SH-SY5Y (cell line): ENCODE measurements around the gene SLC19A1.

Source experiments
- GATA2 ChIP-seq: IDR thresholded peaks from 2 replicates; pipeline ENCODE4 v1.6.1; 2011; ENCODE audit warnings: mild to moderate bottlenecking, low read depth, low read length
- GATA3 ChIP-seq: IDR thresholded peaks from 2 replicates; pipeline ENCODE4 v1.6.1; 2011; ENCODE audit warnings: low read depth, mild to moderate bottlenecking, low read length, moderate library complexity

Gene SLC19A1

GRCh38 chr21:45528981-45529784, 13.1 kb downstream of the SLC19A1 start:
- TF ChIP-seq GATA3 (no peak), GATA2 (no peak)

DNA sequence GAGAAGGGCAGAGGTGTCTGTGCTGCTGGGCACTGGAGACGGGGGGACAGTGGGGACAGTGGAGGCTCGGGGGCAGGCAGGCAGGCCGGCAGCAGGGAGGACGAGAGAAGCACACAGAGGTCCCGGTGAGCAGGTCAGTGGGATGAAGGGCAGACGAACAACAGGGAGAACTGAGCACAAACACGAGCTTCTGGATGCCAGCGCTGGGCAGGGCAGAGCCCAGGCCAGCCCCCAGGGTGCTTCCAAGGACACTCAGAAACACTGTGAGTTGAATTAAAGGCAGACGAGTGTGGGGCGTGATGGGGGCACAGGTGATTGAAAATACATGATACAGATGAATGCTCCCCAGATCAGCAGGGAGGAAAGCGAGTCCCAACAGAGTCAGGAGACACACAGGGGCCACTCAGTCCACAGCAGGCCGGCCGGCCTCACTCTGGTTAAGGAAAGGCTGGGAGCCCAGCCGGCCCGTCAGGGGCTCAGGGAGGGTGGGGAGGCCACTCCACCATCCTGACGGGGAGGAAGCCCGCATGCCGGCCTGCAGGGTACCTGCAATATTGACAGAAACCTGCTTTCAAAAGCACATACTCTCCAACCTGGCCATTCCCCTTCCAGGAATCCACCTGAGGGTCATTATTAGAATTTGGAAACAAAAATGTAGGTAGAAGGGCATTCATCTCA, 14.1 kb downstream of the SLC19A1 start:
- TF ChIP-seq GATA3: no peak
- TF ChIP-seq GATA2: no peak

GRCh38 chr21:45525910-45526306, 16.3 kb downstream of the SLC19A1 start:
- TF ChIP-seq GATA2: no peak
- no peak for TF ChIP-seq GATA3

DNA sequence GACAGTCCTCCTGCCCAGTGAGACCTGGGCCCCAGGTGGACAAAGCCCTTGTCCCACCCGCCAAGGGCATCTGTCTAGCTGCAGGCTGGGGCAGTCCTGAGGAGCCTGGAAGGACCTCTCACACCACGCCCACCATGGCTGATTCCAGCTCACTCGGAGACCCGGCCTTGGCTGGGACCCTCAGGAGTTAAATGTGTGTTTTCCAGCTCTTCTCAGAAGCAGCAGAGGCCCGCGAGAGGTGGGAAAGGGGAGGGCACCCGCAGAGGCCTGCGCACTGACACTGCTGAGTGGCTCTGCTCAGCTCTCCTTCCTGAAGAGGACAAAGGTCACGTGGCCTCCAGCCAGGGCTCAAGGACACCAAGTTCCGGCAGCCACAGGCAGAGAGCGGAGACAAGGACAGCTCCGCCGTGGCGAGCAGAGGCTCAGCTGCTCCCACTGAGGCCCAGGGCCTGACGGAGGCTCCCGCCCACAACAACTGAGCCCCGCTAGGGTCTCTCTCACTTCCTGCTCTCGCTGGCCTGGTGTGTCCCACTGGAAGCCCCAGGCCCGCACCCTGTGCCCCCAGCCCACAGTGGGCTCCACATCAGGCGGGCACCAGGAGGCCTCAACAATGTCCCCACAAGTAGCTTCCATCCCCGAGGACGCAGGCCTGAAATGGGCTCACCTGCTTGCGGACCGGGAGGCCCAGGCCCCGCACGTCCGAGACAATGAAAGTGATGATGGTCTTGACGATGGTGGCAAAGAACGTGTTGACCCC, 16.9 kb downstream of the SLC19A1 start:
- TF ChIP-seq GATA2: no peak

- no peak for TF ChIP-seq GATA3
- no peak for TF ChIP-seq GATA2
Observed at GRCh38 chr21:45524756-45525152, 17.5 kb downstream of the SLC19A1 start.

- TF ChIP-seq GATA3: no peak
- TF ChIP-seq GATA2: no peak
Observed at GRCh38 chr21:45523411-45524101, 18.7 kb downstream of the SLC19A1 start.

GRCh38 chr21:45522986-45523385, 19.3 kb downstream of the SLC19A1 start:
- TF ChIP-seq GATA2 (no peak), GATA3 (no peak)

DNA sequence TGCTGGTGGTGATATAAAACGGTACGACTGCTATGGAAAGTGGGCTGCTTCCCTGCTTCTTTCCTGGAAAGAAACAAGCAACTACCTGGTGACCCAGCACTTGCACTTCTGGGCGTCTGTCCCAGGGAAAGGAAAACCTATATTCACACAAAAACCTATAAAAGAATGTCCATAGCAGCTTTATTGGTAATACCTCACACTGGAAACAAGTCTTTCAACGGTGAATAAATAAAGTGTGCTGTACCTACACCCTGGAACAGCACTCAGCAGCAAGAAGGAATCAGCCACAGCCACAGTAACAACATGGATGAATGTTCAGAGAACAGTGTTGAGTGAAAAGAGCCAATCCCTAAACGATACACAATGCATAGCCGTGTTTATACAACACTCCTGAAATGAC, 19.9 kb downstream of the SLC19A1 start:
- TF ChIP-seq GATA3: no peak
- no peak for TF ChIP-seq GATA2

DNA sequence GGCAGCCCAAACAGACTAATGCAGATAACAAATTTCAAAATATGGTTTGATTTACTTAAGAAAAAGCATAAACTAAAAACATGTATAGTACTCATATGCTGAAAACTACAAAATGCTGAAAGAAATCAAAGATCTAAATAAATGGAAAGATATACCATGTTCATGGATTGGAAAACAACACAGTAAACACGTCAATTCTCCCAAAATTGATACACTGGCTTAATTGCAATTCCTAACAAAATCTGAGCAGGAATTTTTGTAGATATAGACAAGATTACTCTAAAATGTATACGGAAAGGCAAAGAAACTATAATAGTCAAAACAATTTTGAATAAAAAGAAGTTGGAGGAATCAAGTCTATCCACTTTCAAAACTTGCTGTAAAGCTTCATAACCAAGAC, 21.0 kb downstream of the SLC19A1 start:
- TF ChIP-seq GATA2: no peak
- no peak for TF ChIP-seq GATA3

GRCh38 chr21:45519182-45519581, 23.1 kb downstream of the SLC19A1 start:
- TF ChIP-seq GATA2 (no peak), GATA3 (no peak)

DNA sequence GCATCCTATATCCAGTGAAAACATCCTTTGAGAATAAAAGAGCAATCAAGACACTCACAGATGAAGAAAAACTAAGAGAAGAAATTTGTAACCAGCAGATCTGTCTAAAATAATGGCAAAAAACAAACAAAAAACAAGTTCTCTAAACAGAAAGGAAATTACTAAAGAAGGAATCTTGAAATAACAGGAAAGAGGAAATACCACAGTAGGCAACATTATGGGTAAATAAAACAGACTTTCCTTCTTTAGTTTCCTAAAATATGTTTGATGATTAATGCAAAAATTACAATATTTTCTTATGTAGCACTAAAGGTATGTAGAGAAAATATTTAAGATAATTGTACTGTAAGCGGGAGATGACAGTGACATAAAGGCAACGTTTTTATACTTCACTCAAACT, 23.5 kb downstream of the SLC19A1 start:
- TF ChIP-seq GATA2 (no peak), GATA3 (no peak)

DNA sequence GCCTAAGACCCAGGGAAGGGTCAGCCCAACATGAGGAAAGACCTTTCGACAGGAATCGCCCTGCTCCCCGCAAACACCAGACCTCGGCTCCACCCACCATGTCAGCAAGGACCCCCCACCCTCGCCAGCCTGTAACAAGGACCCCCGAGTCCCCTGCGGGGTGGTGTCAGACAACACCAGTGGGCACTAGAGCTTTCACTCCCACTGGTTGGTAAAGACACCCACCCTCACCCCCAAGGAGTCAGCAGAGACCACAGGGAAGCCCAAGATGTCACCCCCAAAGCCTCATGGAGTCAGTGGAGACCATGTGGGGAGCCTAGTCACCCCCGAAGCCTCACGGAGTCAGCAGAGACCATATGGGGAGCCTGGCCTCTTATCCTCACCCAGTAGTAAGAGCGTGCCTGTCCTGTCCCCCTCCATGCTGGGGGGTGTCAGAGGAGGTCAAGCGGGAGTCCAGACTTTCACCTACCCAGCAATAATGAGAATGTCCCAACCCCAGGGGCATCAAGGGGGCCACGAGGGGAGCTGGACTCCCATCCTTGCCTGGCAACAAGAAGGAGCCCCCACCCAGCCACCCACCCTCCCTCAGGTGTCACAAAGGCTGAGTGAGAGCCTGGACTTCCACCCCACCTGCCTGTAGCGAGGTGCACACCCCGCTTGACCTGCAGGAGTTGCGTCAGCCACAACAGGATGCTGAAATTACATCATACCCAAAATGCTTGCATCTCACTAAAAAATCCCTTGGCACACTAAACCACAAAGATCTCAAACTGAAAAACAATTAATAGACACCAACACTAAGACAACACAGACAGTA, 24.8 kb downstream of the SLC19A1 start:
- TF ChIP-seq GATA3 (no peak), GATA2 (no peak)

DNA sequence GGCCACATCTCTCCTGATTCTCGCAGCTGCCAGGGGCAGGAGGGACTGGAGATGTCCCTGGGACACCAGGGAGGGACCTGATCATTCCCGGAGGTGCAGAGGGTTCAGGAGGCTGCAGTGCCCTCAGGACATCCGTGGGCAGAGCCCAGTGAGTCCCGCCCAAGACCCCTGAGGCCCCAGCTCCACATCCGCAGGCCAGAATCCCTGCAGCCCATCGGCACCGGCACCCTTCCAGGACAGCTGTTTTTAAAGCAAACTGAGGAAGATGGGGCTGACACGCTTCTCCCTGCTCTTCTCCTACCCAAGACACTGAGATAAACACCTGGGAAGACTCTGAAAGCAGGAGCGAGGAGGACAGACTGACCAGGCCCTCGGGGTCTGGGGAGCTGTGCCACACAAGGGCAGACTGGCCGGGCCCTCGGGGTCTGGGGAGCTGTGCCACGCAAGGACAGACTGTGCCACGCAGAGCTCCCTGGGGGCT, 25.5 kb downstream of the SLC19A1 start:
- TF ChIP-seq GATA2 (no peak), GATA3 (no peak)
